Liver (tissue), 9 donors: ENCODE results near the gene CRB1. TPM values are rescaled to one million over a fixed set of nuclear protein-coding genes. Genes with fewer than 3 reads are reported as not detected.

Source experiments
- DNase-seq: peaks from one replicate; pipeline ENCODE4 v3.0.0-alpha.2; 2017; ENCODE audit warnings: low spot score
- H3K27ac ChIP-seq, 2 donors: one replicate each; pipeline ENCODE4 v1.7.0; 2013; ENCODE audit warnings: inconsistent platforms in 2 of 2, low read length in 2 of 2, control low read depth in 1 of 2, low read depth in 1 of 2, mild to moderate bottlenecking in 1 of 2
- H3K27me3 ChIP-seq, 4 donors: one replicate each; pipeline versions ENCODE4 v1.6.1 to v1.7.0; 2013; ENCODE audit warnings: low read length in 3 of 4, inconsistent platforms in 1 of 4, mild to moderate bottlenecking in 1 of 4, moderate library complexity in 1 of 4; ENCODE audit not compliant: control insufficient read depth in 4 of 4, insufficient read depth in 4 of 4
- H3K36me3 ChIP-seq, 4 donors: one replicate each; pipeline versions ENCODE4 v1.6.1 to v1.7.0; 2013; ENCODE audit warnings: low read length in 3 of 4, mild to moderate bottlenecking in 3 of 4, low read depth in 1 of 4, moderate library complexity in 1 of 4; ENCODE audit not compliant: control insufficient read depth in 4 of 4, insufficient read depth in 3 of 4
- H3K4me1 ChIP-seq, 4 donors: one replicate each; pipeline versions ENCODE4 v1.6.1 to v1.7.0; 2013; ENCODE audit warnings: low read length in 3 of 4, mild to moderate bottlenecking in 3 of 4, moderate library complexity in 1 of 4; ENCODE audit not compliant: control insufficient read depth in 4 of 4, insufficient read depth in 4 of 4
- H3K4me3 ChIP-seq, 3 donors: one replicate each; pipeline versions ENCODE4 v1.6.1 to v1.7.0; 2013; ENCODE audit warnings: low read length in 3 of 3, control low read depth in 1 of 3, low read depth in 1 of 3, mild to moderate bottlenecking in 1 of 3
- H3K9ac ChIP-seq, 2 donors: one replicate each; pipeline ENCODE4 v1.7.0; 2013; ENCODE audit warnings: low read length in 2 of 2, mild to moderate bottlenecking in 2 of 2, moderate library complexity in 2 of 2, control low read depth in 1 of 2, low read depth in 1 of 2
- H3K9me3 ChIP-seq, 4 donors: one replicate each; pipeline versions ENCODE4 v1.6.1 to v1.7.0; 2013; ENCODE audit warnings: low read length in 3 of 4; ENCODE audit not compliant: control insufficient read depth in 4 of 4
- ATF3 ChIP-seq: IDR thresholded peaks from 2 replicates; pipeline ENCODE4 v1.6.1; 2016; ENCODE audit warnings: antibody characterized with exemption
- CTCF ChIP-seq: fragments of 150-350 bp; IDR thresholded peaks from 2 replicates; pipeline ENCODE4 v1.5.1; 2017; ENCODE audit warnings: improper control_type of control experiment, low read depth, low read length; ENCODE audit not compliant: missing input control
- HNF4A ChIP-seq, 2 donors: conservative IDR thresholded peaks; 2 replicates each; pipeline ENCODE4 v1.6.1; 2016; ENCODE audit warnings: antibody characterized with exemption in 2 of 2, mild to moderate bottlenecking in 2 of 2
- MAX ChIP-seq: IDR thresholded peaks from 2 replicates; pipeline ENCODE4 v1.6.1; 2016; ENCODE audit warnings: antibody characterized with exemption
- RAD21 ChIP-seq, 2 donors: IDR thresholded peaks; 2 replicates each; pipeline ENCODE4 v1.6.1; 2016; ENCODE audit warnings: antibody characterized with exemption in 2 of 2, mild to moderate bottlenecking in 2 of 2
- REST ChIP-seq: IDR thresholded peaks from 2 replicates; pipeline ENCODE4 v1.6.1; 2016; ENCODE audit warnings: antibody characterized with exemption, mild to moderate bottlenecking
- RXRA ChIP-seq, 2 donors: IDR thresholded peaks; 2 replicates each; pipeline ENCODE4 v1.6.1; 2017 to 2018; ENCODE audit warnings: antibody characterized with exemption in 2 of 2, mild to moderate bottlenecking in 1 of 2
- TAF1 ChIP-seq: conservative IDR thresholded peaks from 2 replicates; pipeline ENCODE4 v1.6.1; 2016; ENCODE audit warnings: antibody characterized with exemption, mild to moderate bottlenecking
- ZBTB33 ChIP-seq: IDR thresholded peaks from 2 replicates; pipeline ENCODE4 v1.6.1; 2016; ENCODE audit warnings: antibody characterized with exemption
- WGBS: extraction: QIAGEN DNeasy Blood & Tissue Kit; methylation state at CpG from one replicate; pipeline ENCODE4 v1.1.7; 2013; 5-methylcytosine and 5-hydroxymethylcytosine counted together
- polyA plus RNA-seq, 2 donors: library from polyadenylated mRNA; stranded (reverse) in 1 of 2; unstranded in 1 of 2; fragments of 200-250 nt in 1 of 2; fragments of >200 nt in 1 of 2; fragmentation: Nextera tagmentation in 1 of 2; extraction: Ambion mirVana in 1 of 2; gene quantifications; one replicate each; pipeline versions ENCODE4 v1.2.1 to v1.2.3, GENCODE V29; 2013 to 2015
- total RNA-seq, 2 donors: library from RNA; depleted of rRNA; stranded (reverse); fragments of >200 nt; gene quantifications; one replicate each; pipeline ENCODE4 v1.2.3, GENCODE V29; 2014
- donor health status: healthy.
- donor health status: healthy.
- donor health status: healthy.
- donor health status: healthy.
- donor health status: healthy.

CRB1 gene
- total and polyA plus RNA-seq, 4 donors: 5.1 TPM; not detected in 3

GRCh38 chr1:197496722-197497121, 228.7 kb downstream of the CRB1 start:
- TF ChIP-seq MAX: no peak
- TF ChIP-seq HNF4A (conservative IDR thresholded peaks at IDR 0.05): no peak
- no peak for TF ChIP-seq TAF1
- no peak for TF ChIP-seq RAD21 (IDR thresholded peaks at IDR 0.05)
- TF ChIP-seq ZBTB33: no peak
- no peak for TF ChIP-seq RXRA (IDR thresholded peaks at IDR 0.05)
- no peak for TF ChIP-seq REST
- no peak for TF ChIP-seq CTCF
- no peak for TF ChIP-seq ATF3
- WGBS: 88% methylated on average over 10 of the region's 10 CpGs
- no peak overlapping the region for H3K9ac ChIP-seq
- no peak overlapping the region for H3K27ac ChIP-seq
- no peaks in the 10 kb centered on the region for H3K9me3 ChIP-seq
- DNase-seq: no peak
- no peak overlapping the region for H3K4me3 ChIP-seq
- H3K36me3 ChIP-seq: no peaks in the 10 kb centered on the region
- H3K27me3 ChIP-seq: no peaks in the 10 kb centered on the region
- H3K4me1 ChIP-seq: no peaks in the 10 kb centered on the region

- H3K27ac ChIP-seq: no peak overlapping the region
- peaks cover 0 to 9% (median 4%) of the 10 kb centered on the region in 4 donors for H3K36me3 ChIP-seq
- DNase-seq: no peak
- H3K27me3 ChIP-seq: no peaks in the 10 kb centered on the region
- TF ChIP-seq HNF4A (conservative IDR thresholded peaks at IDR 0.05): peak; percentile 26 to 36
- TF ChIP-seq MAX: no peak
- H3K4me1 ChIP-seq: no peaks in the 10 kb centered on the region
- H3K4me3 ChIP-seq: no peak overlapping the region
- H3K9me3 ChIP-seq: no peaks in the 10 kb centered on the region
- H3K9ac ChIP-seq: no peak overlapping the region
- WGBS: 87% methylated on average over 4 of the region's 4 CpGs
Measured at GRCh38 chr1:197510691-197511378, 242.8 kb downstream of the CRB1 start.
